ENCODE results near the gene WNT5B. TPM values are rescaled to one million over a fixed set of nuclear protein-coding genes. Genes with fewer than 3 reads are reported as not detected.
A peak's percentile ranks its signal among the peaks of the same experiment; 100 is the strongest.

The WNT5B gene
- polyA plus RNA-seq, 1 of the 3 experiments (the other 2 are of a cell fraction): 29.3 TPM

- WGBS (ENCODE audit: low lambda C conversion rate): 79% methylated on average over 3 of the region's 3 CpGs
- peaks cover 35% of the 10 kb centered on the region for H3F3A ChIP-seq (replicated peaks; ENCODE audit: insufficient read depth)
- DNase-seq: no peak
- H3K27ac ChIP-seq (ENCODE audit: low read depth in 2 of 2, low read length in 1 of 2): peak overlapping the region in 1 of 2 experiments; percentile 42; a peak in 1 of 4 replicates
- no peak overlapping the region for H3K4me2 ChIP-seq
- no peak for TF ChIP-seq MAX (IDR thresholded peaks at IDR 0.05; ENCODE audit: low read depth)
- no peak for TF ChIP-seq POLR2AphosphoS5 (IDR thresholded peaks at IDR 0.05; ENCODE audit: low read depth, low read length)
- no peak for TF ChIP-seq CTCF (IDR thresholded peaks at IDR 0.05)
- no peak for TF ChIP-seq FOXJ3 (CRISPR knock-in tag; IDR thresholded peaks at IDR 0.05)
- no peak for TF ChIP-seq RXRA (IDR thresholded peaks at IDR 0.05; ENCODE audit: borderline replicate concordance, low read depth)
- TF ChIP-seq SIN3A (IDR thresholded peaks at IDR 0.05; ENCODE audit: borderline replicate concordance, low read depth, low read length): no peak
- TF ChIP-seq IRF3 (IDR thresholded peaks at IDR 0.05; ENCODE audit: low read depth, low read length): no peak
- TF ChIP-seq SMC3 (IDR thresholded peaks at IDR 0.05; ENCODE audit: low read depth, low read length): no peak
- TF ChIP-seq TCF12 (IDR thresholded peaks at IDR 0.05): no peak
- no peak for TF ChIP-seq REST (IDR thresholded peaks at IDR 0.05; ENCODE audit: low read depth, low read length)
- TF ChIP-seq RAD21 (IDR thresholded peaks at IDR 0.05; ENCODE audit: low read length): no peak
- no peak for TF ChIP-seq YY1 (IDR thresholded peaks at IDR 0.05; ENCODE audit: low read depth)
- TF ChIP-seq CHD2 (IDR thresholded peaks at IDR 0.05; ENCODE audit: low read length, partially characterized antibody): no peak
- TF ChIP-seq GATA2 (CRISPR knock-in tag; IDR thresholded peaks at IDR 0.05): no peak
- no peak for TF ChIP-seq USF1 (IDR thresholded peaks at IDR 0.05; ENCODE audit: borderline replicate concordance, low read depth)
- TF ChIP-seq NRF1 (IDR thresholded peaks at IDR 0.05; ENCODE audit: low read depth, low read length): no peak
- TF ChIP-seq MXI1 (IDR thresholded peaks at IDR 0.05; ENCODE audit: low read depth, low read length): no peak
- ChIA-PET CTCF (interaction anchor here (0.6 to 3.4 kb wide), 17 partner anchors 10 to 491 kb away, joined by 3 to 37 read pairs (median 7); partner anchors contain the start of genes FBXL14 and WNT5B), POLR2A (no interaction called here)
- peaks cover 6% of the 10 kb centered on the region; the same call in 1 of the 2 replicates for H4K20me1 ChIP-seq (ENCODE audit: insufficient read depth)
- peaks cover 9 to 33% of the 10 kb centered on the region in 2 experiments; a peak in 3 of 4 replicates for H3K4me1 ChIP-seq (ENCODE audit: control insufficient read depth in 1 of 2, insufficient read depth in 2 of 2, low read depth in 1 of 2, low read length in 1 of 2)
- H3K27me3 ChIP-seq (ENCODE audit: insufficient read depth): no peaks in the 10 kb centered on the region
- H3K9me2 ChIP-seq: no peaks in the 10 kb centered on the region
- H3K4me3 ChIP-seq (ENCODE audit: low read depth in 2 of 2, low read length in 1 of 2): no peak overlapping the region
- no peaks in the 10 kb centered on the region for H3K9me3 ChIP-seq
- peaks cover 84% of the 10 kb centered on the region for H3K79me2 ChIP-seq (ENCODE audit: insufficient read depth)
- H3K9ac ChIP-seq: no peak overlapping the region
- H2AFZ ChIP-seq (ENCODE audit: low read depth): no peak overlapping the region
- H3K36me3 ChIP-seq (replicated peaks in 1 of 2; ENCODE audit: control insufficient read depth in 1 of 2, insufficient read depth in 2 of 2, low read length in 1 of 2): no peaks in the 10 kb centered on the region
These were observed 24.6 kb upstream of the WNT5B start for GRCh38 chr12:1604464-1604863.

All from SK-N-SH (cell line).